AG08395 (cell line): ENCODE data around the gene PDE4B.

ENCODE experiments used
- DNase-seq: peaks from one replicate; pipeline ENCODE4 v3.0.0; 2012; ENCODE audit warnings: mixed read lengths, low spot score

Gene PDE4B

GRCh38 chr1:66360285-66360724, 567.6 kb downstream of the PDE4B start:
- DNase-seq = no peak

DNA sequence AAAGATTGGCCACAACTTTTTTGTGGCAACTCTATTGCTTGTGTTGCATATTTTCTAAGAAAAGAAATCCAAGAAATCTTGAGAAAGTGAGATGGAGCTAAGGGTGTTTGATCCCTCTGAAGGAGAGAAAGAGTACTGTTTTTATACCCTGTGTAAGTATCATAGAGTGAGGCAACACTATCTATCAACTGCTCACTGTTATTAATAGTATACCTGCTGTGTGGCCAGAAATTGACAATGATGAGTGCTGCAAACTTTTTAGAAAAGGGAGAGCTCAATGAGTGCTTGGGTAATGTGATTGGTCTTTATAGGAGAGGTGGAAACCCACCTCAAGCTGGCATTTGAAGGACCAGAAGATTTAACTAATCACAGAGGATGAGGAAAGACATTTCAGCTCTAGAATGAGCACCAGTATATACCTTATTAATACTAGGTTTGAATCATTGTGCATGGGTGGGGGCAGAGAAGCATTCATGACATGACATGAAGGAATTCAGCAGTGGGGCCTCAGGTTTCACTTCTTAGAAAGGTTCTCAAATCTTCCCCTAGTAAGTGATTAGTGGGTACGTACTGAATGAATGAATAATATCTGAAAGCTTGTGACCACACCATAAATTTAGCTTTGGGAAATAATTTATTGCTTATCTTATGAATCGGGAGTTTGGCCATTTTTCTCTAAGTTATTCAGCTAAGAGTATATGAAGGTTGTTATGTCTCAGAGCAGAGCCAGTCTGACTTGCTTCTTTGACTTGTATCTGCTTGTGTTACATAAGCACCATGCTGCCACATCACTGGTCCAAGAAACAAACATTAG, 572.1 kb downstream of the PDE4B start:
- DNase-seq = no peak

DNA sequence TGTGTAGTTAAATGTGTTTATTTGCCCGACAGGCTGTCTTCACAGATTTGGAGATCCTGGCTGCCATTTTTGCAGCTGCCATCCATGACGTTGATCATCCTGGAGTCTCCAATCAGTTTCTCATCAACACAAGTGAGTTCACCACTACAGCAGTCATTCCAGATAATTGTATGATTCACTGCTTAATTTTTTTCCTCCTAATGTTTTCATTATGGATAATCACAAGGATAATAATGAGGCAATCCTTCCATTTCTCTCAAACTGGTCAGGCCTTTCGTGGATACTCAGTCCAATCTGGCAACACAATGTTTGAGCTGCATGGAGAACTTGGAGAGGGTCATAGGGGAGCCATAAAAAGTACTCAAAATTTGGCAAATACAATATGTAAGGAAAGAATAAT, 572.9 kb downstream of the PDE4B start:
- DNase-seq = no peak

- DNase-seq = no peak
These were observed 573.9 kb downstream of the PDE4B start for GRCh38 chr1:66366634-66367033.

DNA sequence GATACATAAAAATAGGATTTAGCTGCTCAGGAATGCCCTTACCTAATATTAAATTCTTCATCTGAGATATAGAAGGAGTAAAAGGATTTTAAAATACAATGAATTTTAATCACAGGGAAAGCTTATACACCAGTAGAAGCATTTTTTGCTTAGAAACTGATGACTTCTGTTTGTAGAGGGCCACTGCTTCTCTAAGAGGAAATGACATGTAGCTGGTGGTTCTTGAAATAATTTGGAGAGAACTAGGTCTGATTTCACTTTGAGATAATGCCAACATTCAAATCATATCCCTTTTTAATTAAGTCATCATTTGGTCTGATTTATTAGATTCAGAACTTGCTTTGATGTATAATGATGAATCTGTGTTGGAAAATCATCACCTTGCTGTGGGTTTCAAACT, 574.7 kb downstream of the PDE4B start:
- DNase-seq = no peak

GRCh38 chr1:66368261-66368660, 575.6 kb downstream of the PDE4B start:
- DNase-seq = peak; percentile 47

- no peak for DNase-seq
These were observed 577.8 kb downstream of the PDE4B start for GRCh38 chr1:66370462-66370971.

- DNase-seq = peak; percentile 73
These were observed 578.7 kb downstream of the PDE4B start for GRCh38 chr1:66371233-66372005.

DNA sequence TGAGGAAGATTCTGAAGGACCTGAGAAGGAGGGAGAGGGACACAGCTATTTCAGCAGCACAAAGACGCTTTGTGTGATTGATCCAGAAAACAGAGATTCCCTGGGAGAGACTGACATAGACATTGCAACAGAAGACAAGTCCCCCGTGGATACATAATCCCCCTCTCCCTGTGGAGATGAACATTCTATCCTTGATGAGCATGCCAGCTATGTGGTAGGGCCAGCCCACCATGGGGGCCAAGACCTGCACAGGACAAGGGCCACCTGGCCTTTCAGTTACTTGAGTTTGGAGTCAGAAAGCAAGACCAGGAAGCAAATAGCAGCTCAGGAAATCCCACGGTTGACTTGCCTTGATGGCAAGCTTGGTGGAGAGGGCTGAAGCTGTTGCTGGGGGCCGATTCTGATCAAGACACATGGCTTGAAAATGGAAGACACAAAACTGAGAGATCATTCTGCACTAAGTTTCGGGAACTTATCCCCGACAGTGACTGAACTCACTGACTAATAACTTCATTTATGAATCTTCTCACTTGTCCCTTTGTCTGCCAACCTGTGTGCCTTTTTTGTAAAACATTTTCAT, 579.9 kb downstream of the PDE4B start:
- no peak for DNase-seq

DNA sequence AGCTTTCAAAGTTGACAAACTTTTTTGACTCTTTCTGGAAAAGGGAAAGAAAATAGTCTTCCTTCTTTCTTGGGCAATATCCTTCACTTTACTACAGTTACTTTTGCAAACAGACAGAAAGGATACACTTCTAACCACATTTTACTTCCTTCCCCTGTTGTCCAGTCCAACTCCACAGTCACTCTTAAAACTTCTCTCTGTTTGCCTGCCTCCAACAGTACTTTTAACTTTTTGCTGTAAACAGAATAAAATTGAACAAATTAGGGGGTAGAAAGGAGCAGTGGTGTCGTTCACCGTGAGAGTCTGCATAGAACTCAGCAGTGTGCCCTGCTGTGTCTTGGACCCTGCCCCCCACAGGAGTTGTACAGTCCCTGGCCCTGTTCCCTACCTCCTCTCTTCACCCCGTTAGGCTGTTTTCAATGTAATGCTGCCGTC, 580.5 kb downstream of the PDE4B start:
- DNase-seq = no peak

DNA sequence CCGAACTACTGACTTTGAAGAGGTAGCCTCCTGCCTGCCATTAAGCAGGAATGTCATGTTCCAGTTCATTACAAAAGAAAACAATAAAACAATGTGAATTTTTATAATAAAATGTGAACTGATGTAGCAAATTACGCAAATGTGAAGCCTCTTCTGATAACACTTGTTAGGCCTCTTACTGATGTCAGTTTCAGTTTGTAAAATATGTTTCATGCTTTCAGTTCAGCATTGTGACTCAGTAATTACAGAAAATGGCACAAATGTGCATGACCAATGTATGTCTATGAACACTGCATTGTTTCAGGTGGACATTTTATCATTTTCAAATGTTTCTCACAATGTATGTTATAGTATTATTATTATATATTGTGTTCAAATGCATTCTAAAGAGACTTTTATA, 581.5 kb downstream of the PDE4B start:
- DNase-seq = no peak

DNA sequence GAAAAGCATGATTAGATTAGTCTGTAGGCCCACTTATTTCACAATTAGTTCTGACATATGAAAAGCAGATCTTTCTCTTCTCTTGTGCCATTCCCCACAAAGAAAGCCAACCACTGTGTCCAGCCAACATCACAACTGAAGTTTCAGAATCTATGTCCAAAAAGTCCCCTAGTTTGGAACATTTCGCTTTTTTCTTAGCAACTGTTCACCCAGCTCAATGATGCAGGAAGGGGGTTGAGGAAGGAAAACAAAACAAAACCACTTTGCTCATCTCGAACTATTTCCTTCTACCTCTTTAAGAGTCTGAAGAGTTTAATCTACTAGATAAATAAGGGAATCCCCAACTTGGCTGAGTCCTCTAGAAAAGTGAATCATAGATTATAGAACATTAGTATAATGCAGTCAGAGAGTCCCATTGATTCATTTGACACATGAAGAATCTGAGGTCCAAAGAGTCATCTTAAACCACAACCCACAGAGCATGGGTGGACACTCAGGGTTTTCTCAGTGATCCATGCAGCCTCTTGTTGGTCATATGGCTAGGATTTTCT, 581.9 kb downstream of the PDE4B start:
- peak; percentile 88 for DNase-seq

DNA sequence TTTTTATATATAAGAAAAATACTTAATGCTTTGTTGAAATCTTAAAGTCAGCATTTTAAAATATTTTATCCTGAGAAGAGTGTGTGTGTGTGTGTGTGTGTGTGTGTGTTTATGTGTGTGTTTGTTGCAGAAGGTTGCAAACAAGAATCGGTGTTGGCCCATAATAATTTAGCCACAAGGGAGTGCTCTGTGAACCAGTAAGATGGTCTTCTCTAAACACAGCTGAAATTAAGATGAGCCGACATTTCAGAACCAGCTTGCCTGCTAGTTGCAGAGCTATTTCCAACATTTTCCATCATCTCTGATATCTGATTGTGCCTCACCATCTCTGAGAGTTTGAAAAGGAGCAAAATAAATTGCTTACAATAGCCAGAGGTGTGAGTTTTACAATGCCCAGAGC, 582.4 kb downstream of the PDE4B start:
- DNase-seq = no peak

DNA sequence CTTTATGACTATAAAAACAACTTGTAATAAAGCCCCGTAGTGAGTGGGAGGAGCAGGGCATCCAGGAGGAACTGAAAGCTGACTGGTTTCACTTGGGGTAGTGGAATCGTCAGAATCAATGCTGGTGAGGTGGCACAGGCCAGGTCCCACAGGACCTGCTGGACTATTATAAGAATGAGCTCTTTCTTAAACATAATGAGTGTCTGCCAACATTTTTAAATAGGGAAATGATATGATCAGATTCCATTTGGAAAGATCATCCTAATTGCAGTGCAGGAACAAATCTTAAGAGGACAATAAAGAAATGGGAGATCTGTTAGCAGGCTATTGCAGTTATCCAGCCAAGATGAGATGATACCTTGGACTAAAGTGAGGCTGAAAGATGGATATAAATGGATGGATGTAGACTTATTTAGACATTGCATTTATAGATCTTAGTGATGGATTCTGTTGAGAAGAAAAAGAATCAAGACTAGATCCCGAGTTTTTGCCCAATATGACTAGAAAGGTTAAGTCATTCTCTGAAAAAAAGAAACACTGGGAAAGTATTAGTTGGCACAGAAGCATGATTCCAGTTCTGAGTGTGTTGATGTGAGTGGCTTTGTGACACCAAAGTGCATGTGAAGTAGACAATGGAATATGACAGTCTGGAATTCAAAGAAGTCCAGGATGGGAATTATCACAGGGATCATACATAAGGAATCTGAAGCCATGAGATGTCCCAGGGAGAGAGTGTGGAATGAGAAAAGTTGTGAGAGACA, 587.9 kb downstream of the PDE4B start:
- no peak for DNase-seq

- DNase-seq = no peak
These were observed 589.1 kb downstream of the PDE4B start for GRCh38 chr1:66381621-66382275.

- no peak for DNase-seq
These were observed 590.5 kb downstream of the PDE4B start for GRCh38 chr1:66383168-66383567.

DNA sequence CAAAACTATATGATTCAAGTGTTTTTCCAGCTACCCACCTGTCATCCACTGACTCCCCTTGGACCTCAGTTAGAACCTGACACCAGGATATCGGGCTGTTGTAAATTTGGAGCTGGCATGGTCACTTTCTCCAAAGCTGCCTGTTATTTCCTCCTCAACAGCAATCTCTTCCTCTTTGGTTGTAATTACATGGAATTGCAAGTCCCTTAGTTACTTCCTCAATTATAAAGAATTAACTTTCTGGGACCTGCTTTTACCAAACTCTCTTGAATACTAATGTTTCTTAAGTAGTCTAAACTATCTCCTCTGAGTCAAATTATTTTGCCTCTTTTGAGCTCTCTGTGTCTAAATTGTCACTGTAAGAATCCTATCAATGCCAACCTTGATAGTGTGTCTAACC, 590.9 kb downstream of the PDE4B start:
- DNase-seq = no peak

DNA sequence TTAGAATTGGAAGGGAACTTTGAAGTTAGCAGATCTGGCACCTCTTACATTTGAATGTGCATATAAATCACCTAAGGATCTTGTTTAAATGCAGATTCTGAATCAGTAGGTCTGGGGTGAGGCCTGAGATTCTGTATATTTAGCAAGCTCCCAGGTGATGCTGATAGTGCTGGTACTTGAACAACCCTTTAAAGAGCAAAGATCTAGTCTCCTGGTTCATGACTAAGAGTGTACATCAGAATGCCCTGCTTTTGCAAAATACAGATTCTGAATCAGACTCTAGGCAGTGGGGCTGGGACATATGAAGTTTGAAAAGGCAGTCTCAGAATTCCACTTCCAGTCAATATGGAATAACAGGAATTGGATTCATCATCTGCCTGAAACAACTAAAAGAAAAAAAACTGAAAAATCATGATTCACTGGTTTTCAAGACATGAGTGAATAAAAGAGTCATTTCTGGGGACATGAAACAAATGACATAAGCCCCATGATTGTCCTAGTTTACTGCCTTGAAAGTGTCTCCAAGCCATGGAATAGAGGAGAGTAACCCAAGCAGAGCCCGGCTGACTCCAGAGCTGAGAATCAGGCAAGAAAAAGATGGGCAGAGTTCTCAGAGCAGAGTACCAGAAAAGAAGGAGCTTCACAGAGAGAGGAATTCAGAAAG, 591.7 kb downstream of the PDE4B start:
- no peak for DNase-seq

DNA sequence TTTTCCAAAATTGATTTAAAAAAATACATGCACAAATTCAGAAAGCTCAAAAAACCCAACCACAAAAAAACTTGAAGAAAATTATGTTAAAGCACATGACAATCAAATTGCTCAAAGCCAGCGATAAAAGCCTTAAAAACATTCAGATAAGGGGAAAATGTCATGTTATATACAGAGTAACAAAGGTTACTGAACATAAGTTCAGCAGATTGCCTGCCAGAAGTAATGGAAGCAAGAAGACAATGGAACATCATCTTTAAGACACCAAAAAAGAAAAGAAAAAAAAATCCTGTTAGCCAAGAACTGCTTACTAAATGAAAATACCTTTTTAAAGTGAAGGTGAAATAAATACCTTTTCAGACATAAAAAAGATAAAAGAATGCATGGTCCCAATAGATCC, 594.0 kb downstream of the PDE4B start:
- no peak for DNase-seq

DNA sequence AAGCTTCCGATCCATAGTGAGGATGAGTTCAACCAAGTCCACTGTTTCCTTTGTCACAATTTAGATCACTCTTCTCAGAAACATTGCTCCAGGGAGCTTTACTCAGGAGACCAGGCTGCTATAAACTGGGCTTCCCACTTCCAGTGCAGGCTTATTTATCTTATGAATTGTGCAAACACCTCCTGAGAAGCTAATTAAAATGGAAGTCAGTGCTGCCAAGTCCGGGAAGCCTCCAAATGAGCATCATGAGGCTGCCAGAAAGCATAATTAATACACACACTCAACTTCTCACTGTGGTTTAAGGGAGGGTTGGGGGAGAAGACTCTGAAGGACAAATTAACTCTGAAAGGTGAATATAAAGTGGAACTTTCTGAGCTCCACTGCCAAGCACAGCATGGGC, 596.2 kb downstream of the PDE4B start:
- DNase-seq = no peak
